ENCODE data around the gene ABL2.

ABL2 gene

GRCh38 chr1:179119513-179119912 is 110.0 kb downstream of the ABL2 start:
- TF ChIP-seq ZNF274 (IDR thresholded peaks at IDR 0.05; ENCODE audit: low read depth, low read length) = no peak
- no peak overlapping the region for H3K4me3 ChIP-seq (ENCODE audit: low read length)

- TF ChIP-seq ZNF274 (IDR thresholded peaks at IDR 0.05; ENCODE audit: low read depth, low read length) = no peak
Observed at GRCh38 chr1:179115181-179115580, 114.3 kb downstream of the ABL2 start.

GRCh38 chr1:179108644-179109043 is 120.8 kb downstream of the ABL2 start:
- H3K4me3 ChIP-seq (ENCODE audit: low read length) = no peak overlapping the region
- no peak for TF ChIP-seq ZNF274 (IDR thresholded peaks at IDR 0.05; ENCODE audit: low read depth, low read length)

More at GRCh38 chr1:179115181-179115580, 114.3 kb downstream of the ABL2 start:
- H3K4me3 ChIP-seq (ENCODE audit: low read length) = no peak overlapping the region

GRCh38 chr1:179107706-179108629 is 121.5 kb downstream of the ABL2 start:
- no peak overlapping the region for H3K4me3 ChIP-seq (ENCODE audit: low read length)

GRCh38 chr1:179105393-179105792 is 124.1 kb downstream of the ABL2 start:
- TF ChIP-seq ZNF274 (IDR thresholded peaks at IDR 0.05; ENCODE audit: low read depth, low read length) = no peak
- H3K4me3 ChIP-seq (ENCODE audit: low read length) = no peak overlapping the region

More at GRCh38 chr1:179107706-179108629, 121.5 kb downstream of the ABL2 start:
- no peak for TF ChIP-seq ZNF274 (IDR thresholded peaks at IDR 0.05; ENCODE audit: low read depth, low read length)

- no peak for TF ChIP-seq ZNF274 (IDR thresholded peaks at IDR 0.05; ENCODE audit: low read depth, low read length)
- H3K4me3 ChIP-seq (ENCODE audit: low read length) = no peak overlapping the region
Observed at GRCh38 chr1:179104611-179105250, 124.7 kb downstream of the ABL2 start.

- no peak overlapping the region for H3K4me3 ChIP-seq (ENCODE audit: low read length)
- TF ChIP-seq ZNF274 (IDR thresholded peaks at IDR 0.05; ENCODE audit: low read depth, low read length) = no peak
Observed at GRCh38 chr1:179103999-179104398, 125.5 kb downstream of the ABL2 start.

- TF ChIP-seq ZNF274 (IDR thresholded peaks at IDR 0.05; ENCODE audit: low read depth, low read length) = no peak
- H3K4me3 ChIP-seq (ENCODE audit: low read length) = no peak overlapping the region
Observed at GRCh38 chr1:179101566-179101965, 127.9 kb downstream of the ABL2 start.

GRCh38 chr1:179099891-179100290 is 129.6 kb downstream of the ABL2 start:
- no peak overlapping the region for H3K4me3 ChIP-seq (ENCODE audit: low read length)
- no peak for TF ChIP-seq ZNF274 (IDR thresholded peaks at IDR 0.05; ENCODE audit: low read depth, low read length)

- TF ChIP-seq ZNF274 (IDR thresholded peaks at IDR 0.05; ENCODE audit: low read depth, low read length) = no peak
- H3K4me3 ChIP-seq (ENCODE audit: low read length) = no peak overlapping the region
Observed at GRCh38 chr1:179095924-179096323, 133.6 kb downstream of the ABL2 start.

- no peak for TF ChIP-seq ZNF274 (IDR thresholded peaks at IDR 0.05; ENCODE audit: low read depth, low read length)
- no peak overlapping the region for H3K4me3 ChIP-seq (ENCODE audit: low read length)
Observed at GRCh38 chr1:179095377-179095776, 134.1 kb downstream of the ABL2 start.

- no peak overlapping the region for H3K4me3 ChIP-seq (ENCODE audit: low read length)
- TF ChIP-seq ZNF274 (IDR thresholded peaks at IDR 0.05; ENCODE audit: low read depth, low read length) = no peak
Observed at GRCh38 chr1:179094818-179095217, 134.7 kb downstream of the ABL2 start.

- H3K4me3 ChIP-seq (ENCODE audit: low read length) = no peak overlapping the region
Observed at GRCh38 chr1:179092896-179093461, 136.5 kb downstream of the ABL2 start.

GRCh38 chr1:179091691-179092165 is 137.7 kb downstream of the ABL2 start:
- no peak overlapping the region for H3K4me3 ChIP-seq (ENCODE audit: low read length)
- TF ChIP-seq ZNF274 (IDR thresholded peaks at IDR 0.05; ENCODE audit: low read depth, low read length) = no peak

More at GRCh38 chr1:179092896-179093461, 136.5 kb downstream of the ABL2 start:
- TF ChIP-seq ZNF274 (IDR thresholded peaks at IDR 0.05; ENCODE audit: low read depth, low read length) = no peak

All from GM08714 (cell line).